OCI-LY7 (cell line): ENCODE measurements around the gene HINFP.

Source experiments
- CTCF ChIP-seq: fragments of 200-600 bp; sonication (generic); conservative IDR thresholded peaks from 2 replicates; pipeline ENCODE4 v1.5.1; 2014; ENCODE audit warnings: mild to moderate bottlenecking, antibody characterized with exemption, low read length, moderate library complexity, mixed read lengths
- EZH2phosphoT487 ChIP-seq: fragments of 200-600 bp; sonication (generic); IDR thresholded peaks from 2 replicates; pipeline ENCODE4 v1.6.1; 2018; ENCODE audit warnings: low read depth, borderline replicate concordance, mild to moderate bottlenecking, mixed run types, antibody characterized with exemption, low read length, moderate library complexity, mixed read lengths

GRCh38 chr11:119179983-119180382 lies 58.6 kb downstream of the HINFP start:
- TF ChIP-seq CTCF: no peak
- no peak for TF ChIP-seq EZH2phosphoT487
